Measurements from ENCODE around the gene TMEM98.
"Not testable (repeated sequence)": the region's sequence is repeated elsewhere in the genome, so short reads cannot be mapped to it uniquely, and the experiment has no call there.

Gene TMEM98

GRCh38 chr17:32916134-32916533 is 11.8 kb upstream of the TMEM98 start:
- no peak for DNase-seq

GRCh38 chr17:32917081-32917480 is 10.9 kb upstream of the TMEM98 start:
- no peak for DNase-seq

- DNase-seq = no peak
These were observed 10.1 kb upstream of the TMEM98 start for GRCh38 chr17:32917842-32918241.

- not testable (repeated sequence) for DNase-seq
These were observed 8.1 kb upstream of the TMEM98 start for GRCh38 chr17:32919876-32920275.

GRCh38 chr17:32920293-32920692 is 7.7 kb upstream of the TMEM98 start:
- no peak for DNase-seq

GRCh38 chr17:32921017-32921416 is 6.9 kb upstream of the TMEM98 start:
- no peak for DNase-seq

GRCh38 chr17:32923905-32924304 is 4.0 kb upstream of the TMEM98 start:
- DNase-seq = not testable (repeated sequence)

- no peak for DNase-seq
These were observed 1.8 kb upstream of the TMEM98 start for GRCh38 chr17:32926183-32926582.

GRCh38 chr17:32926789-32927188 is 1.2 kb upstream of the TMEM98 start:
- DNase-seq = not testable (repeated sequence)

- no peak for DNase-seq
These were observed 691 bp upstream of the TMEM98 start for GRCh38 chr17:32927201-32927723.

GRCh38 chr17:32928586-32929535 is 908 bp downstream of the TMEM98 start:
- peak; percentile 52 for DNase-seq

- DNase-seq = no peak
These were observed 1.6 kb downstream of the TMEM98 start for GRCh38 chr17:32929588-32929987.

GRCh38 chr17:32930512-32930911 is 2.6 kb downstream of the TMEM98 start:
- DNase-seq = no peak

- DNase-seq = no peak
These were observed 3.7 kb downstream of the TMEM98 start for GRCh38 chr17:32931686-32932085.

- DNase-seq = no peak
These were observed 5.9 kb downstream of the TMEM98 start for GRCh38 chr17:32933881-32934280.

GRCh38 chr17:32935726-32936125 is 7.8 kb downstream of the TMEM98 start:
- DNase-seq = no peak

- no peak for DNase-seq
These were observed 8.4 kb downstream of the TMEM98 start for GRCh38 chr17:32936186-32936893.

GRCh38 chr17:32936894-32937500 is 9.0 kb downstream of the TMEM98 start:
- peak; percentile 67 for DNase-seq

GRCh38 chr17:32940706-32941390 is 12.9 kb downstream of the TMEM98 start:
- no peak for DNase-seq

GRCh38 chr17:32941419-32942032 is 13.6 kb downstream of the TMEM98 start:
- no peak for DNase-seq

GRCh38 chr17:32943206-32943605 is 15.3 kb downstream of the TMEM98 start:
- DNase-seq = no peak

GRCh38 chr17:32943647-32944191 is 15.8 kb downstream of the TMEM98 start:
- DNase-seq = no peak
